Neural cell (in vitro differentiated cells): ENCODE measurements around the gene GRN. TPM values are rescaled to one million over a fixed set of nuclear protein-coding genes. Genes with fewer than 3 reads are reported as not detected.

ENCODE experiments used
- H2AFZ ChIP-seq: fragments of 200-600, 300-800 bp; sonication (generic), shearing (Covaris generic); 2 replicates; pipeline ENCODE4 v1.6.0; 2014; ENCODE audit warnings: low read depth, mild to moderate bottlenecking, antibody characterized with exemption, low read length, moderate library complexity
- H3F3A ChIP-seq: fragments of 200-600 bp; shearing (Covaris generic); 2 replicates; pipeline ENCODE4 v1.6.1; 2016; ENCODE audit warnings: mild to moderate bottlenecking, moderate library complexity, mixed read lengths, antibody characterized with exemption, low read length; ENCODE audit not compliant: insufficient read depth, poor library complexity, severe bottlenecking
- H3K27ac ChIP-seq: fragments of 200-600, 300-800 bp; sonication (generic), shearing (Covaris generic); 2 replicates; pipeline ENCODE4 v1.5.1; 2014; ENCODE audit warnings: mild to moderate bottlenecking, low read length, moderate library complexity
- H3K27me3 ChIP-seq: fragments of 300-800, 200-600 bp; sonication (generic), shearing (Covaris generic); 2 replicates; pipeline ENCODE4 v1.6.0; 2014; ENCODE audit warnings: mild to moderate bottlenecking, low read depth, low read length, moderate library complexity; ENCODE audit not compliant: insufficient read depth
- H3K36me3 ChIP-seq: fragments of 300-800, 200-600 bp; sonication (generic), shearing (Covaris generic); 2 replicates; pipeline ENCODE4 v1.5.1; 2014; ENCODE audit warnings: mild to moderate bottlenecking, antibody characterized with exemption, low read length, moderate library complexity; ENCODE audit not compliant: insufficient read depth
- H3K4me2 ChIP-seq: fragments of 300-800, 200-600 bp; sonication (generic), shearing (Covaris generic); 2 replicates; pipeline ENCODE4 v1.6.0; 2014; ENCODE audit warnings: mild to moderate bottlenecking, low read length
- H3K4me3 ChIP-seq: fragments of 300-800, 200-600 bp; sonication (generic), shearing (Covaris generic); 2 replicates; pipeline ENCODE4 v1.5.1; 2014; ENCODE audit warnings: mild to moderate bottlenecking, low read length, moderate library complexity
- H3K79me2 ChIP-seq: fragments of 200-600 bp; shearing (Covaris generic); replicated peaks from 2 replicates; pipeline ENCODE4 v1.6.0; 2014; ENCODE audit warnings: mild to moderate bottlenecking, low read length, moderate library complexity; ENCODE audit not compliant: insufficient read depth
- H3K9ac ChIP-seq: fragments of 300-800, 200-600 bp; sonication (generic), shearing (Covaris generic); 2 replicates; pipeline ENCODE4 v1.6.1; 2016; ENCODE audit warnings: mild to moderate bottlenecking, low read length, mixed read lengths
- H3K9me2 ChIP-seq: fragments of 200-600 bp; shearing (Covaris generic); 2 replicates; pipeline ENCODE4 v1.6.1; 2016; ENCODE audit warnings: mild to moderate bottlenecking, low read length, mixed read lengths; ENCODE audit not compliant: insufficient read depth
- H3K9me3 ChIP-seq: fragments of 200-600, 300-800 bp; sonication (generic), shearing (Covaris generic); 2 replicates; pipeline ENCODE4 v1.6.1; 2016; ENCODE audit warnings: mild to moderate bottlenecking, mixed run types, low read length, moderate library complexity, mixed read lengths
- H4K20me1 ChIP-seq: fragments of 200-600 bp; shearing (Covaris generic); 2 replicates; pipeline ENCODE4 v1.6.1; 2016; ENCODE audit warnings: mild to moderate bottlenecking, mixed run types; ENCODE audit not compliant: insufficient read depth
- CTCF ChIP-seq: fragments of 450-650 bp; IDR thresholded peaks from 2 replicates; pipeline ENCODE4 v1.5.1; 2014; ENCODE audit warnings: antibody characterized with exemption, mild to moderate bottlenecking, moderate library complexity; ENCODE audit not compliant: poor library complexity, severe bottlenecking
- EP300 ChIP-seq: fragments of 450-650 bp; conservative IDR thresholded peaks from 2 replicates; pipeline ENCODE4 v1.6.1; 2014; ENCODE audit warnings: antibody characterized with exemption, mild to moderate bottlenecking, moderate library complexity; ENCODE audit not compliant: poor library complexity, severe bottlenecking
- EZH2 ChIP-seq: fragments of 200-600, 300-800 bp; shearing (Covaris generic), sonication (generic); IDR thresholded peaks from 2 replicates; pipeline ENCODE4 v1.6.1; 2014; ENCODE audit warnings: antibody characterized with exemption, low read length, borderline replicate concordance, mild to moderate bottlenecking; ENCODE audit not compliant: insufficient read depth, poor library complexity, severe bottlenecking
- MXI1 ChIP-seq: fragments of 450-650 bp; conservative IDR thresholded peaks from 2 replicates; pipeline ENCODE4 v1.6.1; 2014; ENCODE audit warnings: antibody characterized with exemption, mild to moderate bottlenecking; ENCODE audit not compliant: poor library complexity, severe bottlenecking
- POLR2AphosphoS5 ChIP-seq: IDR thresholded peaks from 2 replicates; pipeline ENCODE4 v1.6.1; 2012
- RAD21 ChIP-seq: fragments of 450-650 bp; conservative IDR thresholded peaks from 2 replicates; pipeline ENCODE4 v1.6.1; 2014; ENCODE audit warnings: antibody characterized with exemption, mild to moderate bottlenecking, moderate library complexity
- REST ChIP-seq: IDR thresholded peaks from 2 replicates; pipeline ENCODE4 v1.6.1; 2012; ENCODE audit warnings: borderline replicate concordance
- TAF1 ChIP-seq: IDR thresholded peaks from 2 replicates; pipeline ENCODE4 v1.6.1; 2012; ENCODE audit warnings: low read depth
- polyA plus RNA-seq: library from polyadenylated mRNA; depleted of rRNA; stranded (reverse); fragments of >200 nt; gene quantifications from 2 replicates; pipeline ENCODE4 v1.2.3, GENCODE V29; 2014

Gene GRN
- polyA plus RNA-seq, 1 donor from 2014 or later: 21.8 TPM

GRCh38 chr17:44351464-44351863 lies 6.4 kb downstream of the GRN start:
- Histone ChIP-seq H3K9me2 (no peaks in the 10 kb centered on the region), H3K27ac (no peak overlapping the region), H3K27me3 (no peaks in the 10 kb centered on the region), H3K36me3 (no peaks in the 10 kb centered on the region), H2AFZ (no peak overlapping the region), H3K4me2 (no peak overlapping the region), H3F3A (no peaks in the 10 kb centered on the region), H3K79me2 (no peaks in the 10 kb centered on the region), H4K20me1 (peaks cover 11% of the 10 kb centered on the region), H3K9me3 (no peaks in the 10 kb centered on the region), H3K9ac (no peak overlapping the region), H3K4me3 (no peak overlapping the region)
- TF ChIP-seq POLR2AphosphoS5 (no peak), TAF1 (no peak), MXI1 (no peak), CTCF (no peak), RAD21 (no peak), REST (no peak)

GRCh38 chr17:44351961-44352827 lies 7.1 kb downstream of the GRN start:
- peaks cover 15% of the 10 kb centered on the region for H4K20me1 ChIP-seq
- no peak for TF ChIP-seq EP300
- TF ChIP-seq EZH2: no peak
- TF ChIP-seq CTCF: no peak
- no peak for TF ChIP-seq MXI1
- H3K4me2 ChIP-seq: no peak overlapping the region
- no peak overlapping the region for H3K27ac ChIP-seq
- no peaks in the 10 kb centered on the region for H3K9me3 ChIP-seq
- H3K9ac ChIP-seq: no peak overlapping the region
- no peak overlapping the region for H2AFZ ChIP-seq
- H3F3A ChIP-seq: no peaks in the 10 kb centered on the region
- no peaks in the 10 kb centered on the region for H3K36me3 ChIP-seq
- H3K79me2 ChIP-seq: no peaks in the 10 kb centered on the region
- H3K9me2 ChIP-seq: no peaks in the 10 kb centered on the region
- H3K27me3 ChIP-seq: no peaks in the 10 kb centered on the region
- no peak overlapping the region for H3K4me3 ChIP-seq
